T-helper 2 cell treated with Interferon-gamma antibody and Interleukin-4, amounts not matched to agents 5 μg/mL and 100 μg/mL, for 36 hours (primary cell): ENCODE measurements around the gene RANBP1.

Experiments used
- DNase-seq: peaks from one replicate; pipeline ENCODE4 v3.0.0; 2021; ENCODE audit warnings: low spot score
- H3K27ac Mint-ChIP-seq: one replicate; pipeline ENCODE4 v1.8.0; 2021; ENCODE audit warnings: mild to moderate bottlenecking, mixed read lengths
- H3K27me3 Mint-ChIP-seq: one replicate; pipeline ENCODE4 v1.8.0; 2021; ENCODE audit warnings: low read depth, mixed read lengths
- H3K36me3 Mint-ChIP-seq: one replicate; pipeline ENCODE4 v1.8.0; 2021; ENCODE audit warnings: low read depth, mixed read lengths
- H3K4me1 Mint-ChIP-seq: one replicate; pipeline ENCODE4 v1.8.0; 2021; ENCODE audit warnings: low read depth, mixed read lengths
- H3K4me3 Mint-ChIP-seq: one replicate; pipeline ENCODE4 v1.8.0; 2022; ENCODE audit warnings: mild to moderate bottlenecking, moderate library complexity, mixed read lengths
- H3K9me3 Mint-ChIP-seq: one replicate; pipeline ENCODE4 v1.8.0; 2021; ENCODE audit warnings: mixed read lengths

Gene RANBP1

GRCh38 chr22:20175597-20175900 lies 59.6 kb downstream of the RANBP1 start:
- Mint-ChIP-seq H3K27me3 (no peaks in the 10 kb centered on the region), H3K4me1 (no peaks in the 10 kb centered on the region), H3K9me3 (no peaks in the 10 kb centered on the region), H3K36me3 (no peaks in the 10 kb centered on the region), H3K4me3 (no peak overlapping the region), H3K27ac (no peak overlapping the region)
- no peak for DNase-seq

DNA sequence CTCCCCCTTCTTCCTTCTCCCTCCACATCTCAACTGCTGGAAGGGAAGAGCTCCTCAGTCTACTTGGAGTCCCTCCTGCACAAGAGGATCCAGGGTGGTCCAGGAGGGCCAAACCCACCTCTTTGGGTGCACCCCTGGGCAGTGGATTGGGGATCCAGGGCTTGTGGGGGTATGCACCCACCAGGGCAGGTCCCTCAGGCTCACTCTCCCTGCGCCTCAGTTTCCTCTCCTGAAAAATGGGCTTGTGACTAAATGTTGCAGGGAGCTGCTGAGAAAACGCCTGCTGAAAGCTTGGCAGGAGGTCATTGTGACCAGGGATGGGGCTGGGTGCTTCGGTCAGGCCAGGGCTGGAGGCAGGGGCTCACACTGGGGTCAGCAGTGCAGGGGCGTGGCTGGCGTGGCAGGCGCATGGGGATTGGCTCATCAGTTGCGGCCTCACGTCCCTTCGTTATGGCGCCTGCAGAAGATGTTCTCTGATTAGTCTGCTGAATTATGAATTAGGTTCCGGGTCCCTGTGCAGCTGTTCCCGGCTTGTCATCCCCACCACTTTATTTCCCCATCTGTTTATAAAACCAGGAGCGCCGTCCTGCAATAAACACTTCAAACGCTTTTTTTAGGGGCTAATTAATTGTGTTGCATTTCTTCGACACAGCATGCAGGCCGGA lies 60.6 kb downstream of the RANBP1 start:
- Mint-ChIP-seq H3K27me3 (no peaks in the 10 kb centered on the region), H3K4me3 (no peak overlapping the region), H3K4me1 (no peaks in the 10 kb centered on the region), H3K36me3 (no peaks in the 10 kb centered on the region), H3K27ac (no peak overlapping the region), H3K9me3 (no peaks in the 10 kb centered on the region)
- no peak for DNase-seq
